Neural cell (in vitro differentiated cells): ENCODE measurements around the gene LCN2. TPM values are rescaled to one million over a fixed set of nuclear protein-coding genes. Genes with fewer than 3 reads are reported as not detected.

Source experiments
- H2AFZ ChIP-seq: fragments of 200-600, 300-800 bp; sonication (generic), shearing (Covaris generic); 2 replicates; pipeline ENCODE4 v1.6.0; 2014; ENCODE audit warnings: low read depth, mild to moderate bottlenecking, antibody characterized with exemption, low read length, moderate library complexity
- H3F3A ChIP-seq: fragments of 200-600 bp; shearing (Covaris generic); 2 replicates; pipeline ENCODE4 v1.6.1; 2016; ENCODE audit warnings: mild to moderate bottlenecking, moderate library complexity, mixed read lengths, antibody characterized with exemption, low read length; ENCODE audit not compliant: insufficient read depth, poor library complexity, severe bottlenecking
- H3K27ac ChIP-seq: fragments of 200-600, 300-800 bp; sonication (generic), shearing (Covaris generic); 2 replicates; pipeline ENCODE4 v1.5.1; 2014; ENCODE audit warnings: mild to moderate bottlenecking, low read length, moderate library complexity
- H3K27me3 ChIP-seq: fragments of 300-800, 200-600 bp; sonication (generic), shearing (Covaris generic); 2 replicates; pipeline ENCODE4 v1.6.0; 2014; ENCODE audit warnings: mild to moderate bottlenecking, low read depth, low read length, moderate library complexity; ENCODE audit not compliant: insufficient read depth
- H3K36me3 ChIP-seq: fragments of 300-800, 200-600 bp; sonication (generic), shearing (Covaris generic); 2 replicates; pipeline ENCODE4 v1.5.1; 2014; ENCODE audit warnings: mild to moderate bottlenecking, antibody characterized with exemption, low read length, moderate library complexity; ENCODE audit not compliant: insufficient read depth
- H3K4me2 ChIP-seq: fragments of 300-800, 200-600 bp; sonication (generic), shearing (Covaris generic); 2 replicates; pipeline ENCODE4 v1.6.0; 2014; ENCODE audit warnings: mild to moderate bottlenecking, low read length
- H3K4me3 ChIP-seq: fragments of 300-800, 200-600 bp; sonication (generic), shearing (Covaris generic); 2 replicates; pipeline ENCODE4 v1.5.1; 2014; ENCODE audit warnings: mild to moderate bottlenecking, low read length, moderate library complexity
- H3K79me2 ChIP-seq: fragments of 200-600 bp; shearing (Covaris generic); replicated peaks from 2 replicates; pipeline ENCODE4 v1.6.0; 2014; ENCODE audit warnings: mild to moderate bottlenecking, low read length, moderate library complexity; ENCODE audit not compliant: insufficient read depth
- H3K9ac ChIP-seq: fragments of 300-800, 200-600 bp; sonication (generic), shearing (Covaris generic); 2 replicates; pipeline ENCODE4 v1.6.1; 2016; ENCODE audit warnings: mild to moderate bottlenecking, low read length, mixed read lengths
- H3K9me2 ChIP-seq: fragments of 200-600 bp; shearing (Covaris generic); 2 replicates; pipeline ENCODE4 v1.6.1; 2016; ENCODE audit warnings: mild to moderate bottlenecking, low read length, mixed read lengths; ENCODE audit not compliant: insufficient read depth
- H3K9me3 ChIP-seq: fragments of 200-600, 300-800 bp; sonication (generic), shearing (Covaris generic); 2 replicates; pipeline ENCODE4 v1.6.1; 2016; ENCODE audit warnings: mild to moderate bottlenecking, mixed run types, low read length, moderate library complexity, mixed read lengths
- H4K20me1 ChIP-seq: fragments of 200-600 bp; shearing (Covaris generic); 2 replicates; pipeline ENCODE4 v1.6.1; 2016; ENCODE audit warnings: mild to moderate bottlenecking, mixed run types; ENCODE audit not compliant: insufficient read depth
- EP300 ChIP-seq: fragments of 450-650 bp; conservative IDR thresholded peaks from 2 replicates; pipeline ENCODE4 v1.6.1; 2014; ENCODE audit warnings: antibody characterized with exemption, mild to moderate bottlenecking, moderate library complexity; ENCODE audit not compliant: poor library complexity, severe bottlenecking
- EZH2 ChIP-seq: fragments of 200-600, 300-800 bp; shearing (Covaris generic), sonication (generic); IDR thresholded peaks from 2 replicates; pipeline ENCODE4 v1.6.1; 2014; ENCODE audit warnings: antibody characterized with exemption, low read length, borderline replicate concordance, mild to moderate bottlenecking; ENCODE audit not compliant: insufficient read depth, poor library complexity, severe bottlenecking
- MXI1 ChIP-seq: fragments of 450-650 bp; conservative IDR thresholded peaks from 2 replicates; pipeline ENCODE4 v1.6.1; 2014; ENCODE audit warnings: antibody characterized with exemption, mild to moderate bottlenecking; ENCODE audit not compliant: poor library complexity, severe bottlenecking
- POLR2AphosphoS5 ChIP-seq: IDR thresholded peaks from 2 replicates; pipeline ENCODE4 v1.6.1; 2012
- RAD21 ChIP-seq: fragments of 450-650 bp; conservative IDR thresholded peaks from 2 replicates; pipeline ENCODE4 v1.6.1; 2014; ENCODE audit warnings: antibody characterized with exemption, mild to moderate bottlenecking, moderate library complexity
- REST ChIP-seq: IDR thresholded peaks from 2 replicates; pipeline ENCODE4 v1.6.1; 2012; ENCODE audit warnings: borderline replicate concordance
- SMC3 ChIP-seq: fragments of 450-650 bp; conservative IDR thresholded peaks from 2 replicates; pipeline ENCODE4 v1.6.1; 2014; ENCODE audit warnings: antibody characterized with exemption, mild to moderate bottlenecking, moderate library complexity; ENCODE audit not compliant: poor library complexity
- TAF1 ChIP-seq: IDR thresholded peaks from 2 replicates; pipeline ENCODE4 v1.6.1; 2012; ENCODE audit warnings: low read depth
- polyA plus RNA-seq: library from polyadenylated mRNA; depleted of rRNA; stranded (reverse); fragments of >200 nt; gene quantifications from 2 replicates; pipeline ENCODE4 v1.2.3, GENCODE V29; 2014
- TF ChIP-seq, protein P1 (sequence below): fragments of 450-650 bp; IDR thresholded peaks from 2 replicates; pipeline ENCODE4 v1.5.1; 2014; ENCODE audit warnings: antibody characterized with exemption, mild to moderate bottlenecking, moderate library complexity; ENCODE audit not compliant: poor library complexity, severe bottlenecking

The LCN2 gene
- polyA plus RNA-seq, 1 donor from 2014 or later, result not detected

GRCh38 chr9:128120741-128121465, 28.4 kb upstream of the LCN2 start:
- no peaks in the 10 kb centered on the region for H3K27me3 ChIP-seq
- H3K27ac ChIP-seq, result no peak overlapping the region
- H3K79me2 ChIP-seq, result no peaks in the 10 kb centered on the region
- H3K4me3 ChIP-seq, result no peak overlapping the region
- no peaks in the 10 kb centered on the region for H3K9me3 ChIP-seq
- H3F3A ChIP-seq, result no peaks in the 10 kb centered on the region
- H3K9ac ChIP-seq, result no peak overlapping the region
- TF ChIP-seq, protein P1, sequence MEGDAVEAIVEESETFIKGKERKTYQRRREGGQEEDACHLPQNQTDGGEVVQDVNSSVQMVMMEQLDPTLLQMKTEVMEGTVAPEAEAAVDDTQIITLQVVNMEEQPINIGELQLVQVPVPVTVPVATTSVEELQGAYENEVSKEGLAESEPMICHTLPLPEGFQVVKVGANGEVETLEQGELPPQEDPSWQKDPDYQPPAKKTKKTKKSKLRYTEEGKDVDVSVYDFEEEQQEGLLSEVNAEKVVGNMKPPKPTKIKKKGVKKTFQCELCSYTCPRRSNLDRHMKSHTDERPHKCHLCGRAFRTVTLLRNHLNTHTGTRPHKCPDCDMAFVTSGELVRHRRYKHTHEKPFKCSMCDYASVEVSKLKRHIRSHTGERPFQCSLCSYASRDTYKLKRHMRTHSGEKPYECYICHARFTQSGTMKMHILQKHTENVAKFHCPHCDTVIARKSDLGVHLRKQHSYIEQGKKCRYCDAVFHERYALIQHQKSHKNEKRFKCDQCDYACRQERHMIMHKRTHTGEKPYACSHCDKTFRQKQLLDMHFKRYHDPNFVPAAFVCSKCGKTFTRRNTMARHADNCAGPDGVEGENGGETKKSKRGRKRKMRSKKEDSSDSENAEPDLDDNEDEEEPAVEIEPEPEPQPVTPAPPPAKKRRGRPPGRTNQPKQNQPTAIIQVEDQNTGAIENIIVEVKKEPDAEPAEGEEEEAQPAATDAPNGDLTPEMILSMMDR, result no peak
- TF ChIP-seq MXI1 (no peak), REST (no peak), POLR2AphosphoS5 (no peak), SMC3 (no peak), EZH2 (no peak), RAD21 (no peak), TAF1 (no peak), EP300 (no peak)
- H4K20me1 ChIP-seq, result no peaks in the 10 kb centered on the region
- no peak overlapping the region for H2AFZ ChIP-seq
- no peaks in the 10 kb centered on the region for H3K36me3 ChIP-seq
- no peak overlapping the region for H3K4me2 ChIP-seq
- H3K9me2 ChIP-seq, result no peaks in the 10 kb centered on the region

GRCh38 chr9:128121466-128121810, 27.8 kb upstream of the LCN2 start:
- no peaks in the 10 kb centered on the region for H3K9me3 ChIP-seq
- H3K27ac ChIP-seq, result no peak overlapping the region
- no peaks in the 10 kb centered on the region for H3K27me3 ChIP-seq
- H4K20me1 ChIP-seq, result no peaks in the 10 kb centered on the region
- H3K4me3 ChIP-seq, result no peak overlapping the region
- no peak overlapping the region for H3K9ac ChIP-seq
- H2AFZ ChIP-seq, result no peak overlapping the region
- H3K9me2 ChIP-seq, result no peaks in the 10 kb centered on the region
- H3K36me3 ChIP-seq, result no peaks in the 10 kb centered on the region
- no peak overlapping the region for H3K4me2 ChIP-seq
- no peak for TF ChIP-seq EZH2
- H3K79me2 ChIP-seq, result peaks cover 3% of the 10 kb centered on the region
- H3F3A ChIP-seq, result no peaks in the 10 kb centered on the region
